ENCODE results near the gene PTPN2.

Gene PTPN2

GRCh38 chr18:12745095-12745795 lies 138.8 kb downstream of the PTPN2 start:
- DNase-seq (ENCODE audit: low spot score): no peak

- DNase-seq (ENCODE audit: low spot score): peak; percentile 32
These were observed 139.9 kb downstream of the PTPN2 start for GRCh38 chr18:12744103-12744502.

- no peak for DNase-seq (ENCODE audit: low spot score)
These were observed 141.6 kb downstream of the PTPN2 start for GRCh38 chr18:12742453-12742852.
